Amniotic stem cell (primary cell): ENCODE measurements around the gene MAGI1.

Experiments
- DNase-seq: peaks from one replicate; lab custom pipeline; 2025; lab: John Stamatoyannopoulos, UW

MAGI1 gene

DNA sequence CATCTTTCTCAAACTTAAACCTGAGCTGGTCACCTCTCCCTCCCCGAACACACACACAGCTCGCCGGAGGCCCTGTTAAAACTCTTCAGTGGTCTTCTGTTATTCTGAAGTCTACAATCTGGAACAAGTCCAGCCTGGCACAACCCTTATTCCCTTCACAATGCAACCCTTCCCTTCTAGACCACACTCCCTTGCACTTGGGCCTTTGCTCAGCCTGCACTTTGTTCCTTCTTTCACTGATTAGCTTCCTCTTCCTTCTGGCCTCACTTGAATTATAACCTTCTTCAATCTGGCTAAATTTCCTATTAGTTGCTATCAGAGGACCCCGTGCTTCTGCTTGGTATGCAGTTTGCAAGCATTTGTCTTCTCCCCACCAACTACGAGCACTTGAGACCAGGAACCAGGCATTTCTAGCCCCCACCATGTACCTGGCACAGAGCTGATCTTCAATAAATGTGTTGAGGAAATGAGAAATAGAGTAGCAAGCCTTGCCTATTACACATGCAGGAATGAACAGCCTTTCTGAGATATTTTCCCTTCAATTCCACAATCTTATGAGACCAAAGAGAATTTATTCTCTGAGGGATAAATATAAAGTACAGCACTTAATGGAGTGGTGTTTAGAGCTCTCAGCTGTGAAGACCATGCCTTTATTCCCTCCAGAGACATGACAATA, 687.8 kb downstream of the MAGI1 start:
- no peak for DNase-seq

DNA sequence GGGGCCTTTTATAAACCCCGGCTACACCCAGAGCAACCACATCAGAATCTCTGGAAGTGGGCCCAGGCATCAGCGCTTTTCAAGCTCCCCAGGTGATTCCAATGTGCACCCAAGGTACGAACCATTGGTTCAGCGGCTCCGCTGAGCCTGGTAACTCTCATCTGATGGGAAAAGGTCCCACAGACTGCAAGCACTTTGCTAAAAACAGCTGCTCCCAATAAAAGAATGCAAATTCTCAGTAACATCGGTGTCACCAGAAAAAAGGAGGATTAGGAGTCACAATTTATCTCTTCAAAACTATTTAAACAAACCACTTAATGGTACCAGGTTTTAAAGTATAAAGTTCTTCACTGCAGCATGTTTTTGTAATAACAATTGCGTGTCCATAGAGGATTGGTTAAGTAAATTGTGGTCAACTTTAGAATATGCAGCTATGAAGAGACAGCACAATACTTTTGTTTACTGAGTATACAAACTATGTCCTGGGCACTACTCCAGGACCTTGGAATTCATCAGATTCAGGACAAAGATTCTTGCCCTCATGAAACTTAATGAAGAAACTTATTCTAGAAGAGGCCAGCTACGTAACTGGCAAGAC, 690.2 kb downstream of the MAGI1 start:
- no peak for DNase-seq

DNA sequence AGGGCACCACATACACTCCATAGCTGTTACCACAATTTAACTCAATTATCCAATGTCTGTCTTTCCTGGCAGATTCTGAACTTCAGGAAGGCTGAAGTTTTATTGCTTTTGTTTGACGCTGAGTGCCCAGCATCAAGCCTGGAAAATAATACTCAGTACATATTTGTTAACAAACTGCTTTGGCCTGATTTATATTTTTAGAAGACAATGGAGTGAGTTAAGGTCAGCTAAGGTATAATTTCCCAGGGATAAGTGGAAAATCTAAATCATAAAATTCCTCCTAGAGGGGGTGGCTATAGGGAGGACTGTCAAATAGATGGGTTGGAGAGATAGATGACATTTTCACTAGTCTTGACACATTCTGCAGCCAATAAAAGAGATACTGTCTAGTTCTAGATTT, 691.6 kb downstream of the MAGI1 start:
- DNase-seq, result no peak

DNA sequence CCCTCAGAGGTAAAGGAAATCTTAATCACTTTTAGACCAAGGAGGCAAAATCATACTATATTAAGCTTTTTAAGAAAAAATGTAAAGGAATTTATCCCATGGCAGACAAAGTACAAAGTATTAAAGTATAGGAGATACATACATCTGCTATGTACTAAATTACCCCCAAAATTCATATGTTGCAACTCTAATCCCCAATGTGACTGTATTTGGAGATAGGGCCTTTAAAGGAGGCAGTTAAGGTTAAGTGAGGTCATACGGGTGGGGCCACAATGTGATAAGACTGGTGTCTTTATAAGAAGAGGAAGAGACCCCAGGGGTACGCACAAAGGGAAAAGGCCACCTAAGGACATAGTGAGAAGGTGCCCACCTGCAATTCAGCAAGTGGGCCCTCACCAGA, 693.9 kb downstream of the MAGI1 start:
- DNase-seq, result no peak

DNA sequence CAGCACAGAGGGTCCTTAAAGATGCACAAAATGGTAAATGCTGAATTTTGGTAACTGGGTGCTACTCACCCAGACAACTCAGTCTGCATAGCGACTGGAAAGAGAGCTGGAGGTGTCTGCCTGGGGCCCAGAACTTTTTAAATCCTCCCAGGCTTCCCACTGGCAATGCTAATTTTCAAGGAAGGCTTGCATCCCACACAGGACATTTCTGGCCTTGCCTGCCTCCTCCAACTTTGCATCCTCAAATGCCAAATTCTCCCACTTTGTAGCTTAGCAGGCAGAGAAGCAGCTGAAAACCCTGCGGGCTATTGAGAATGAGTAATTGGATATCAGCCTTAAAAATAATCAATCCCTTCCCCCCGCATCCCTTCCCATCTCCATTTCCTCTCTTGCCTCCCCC, 694.3 kb downstream of the MAGI1 start:
- no peak for DNase-seq

DNA sequence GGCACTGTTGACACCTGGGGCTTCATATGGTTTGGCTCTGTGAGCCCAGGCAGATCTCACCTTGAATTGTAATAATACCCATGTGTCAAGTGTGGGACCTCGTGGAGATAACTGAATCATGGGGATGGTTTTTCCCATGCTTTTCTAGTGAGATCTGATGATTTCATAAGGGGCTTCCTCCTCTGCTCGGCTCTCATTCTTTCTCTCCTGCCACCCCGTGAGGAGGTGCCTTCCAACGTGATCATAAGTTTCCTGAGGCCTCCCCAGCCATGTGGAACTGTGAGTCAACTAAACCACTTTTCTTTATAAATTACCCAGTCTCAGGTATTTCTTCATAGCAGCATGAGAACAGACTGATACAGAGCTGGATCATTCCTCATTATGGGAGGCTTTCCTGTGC, 695.0 kb downstream of the MAGI1 start:
- no peak for DNase-seq

DNA sequence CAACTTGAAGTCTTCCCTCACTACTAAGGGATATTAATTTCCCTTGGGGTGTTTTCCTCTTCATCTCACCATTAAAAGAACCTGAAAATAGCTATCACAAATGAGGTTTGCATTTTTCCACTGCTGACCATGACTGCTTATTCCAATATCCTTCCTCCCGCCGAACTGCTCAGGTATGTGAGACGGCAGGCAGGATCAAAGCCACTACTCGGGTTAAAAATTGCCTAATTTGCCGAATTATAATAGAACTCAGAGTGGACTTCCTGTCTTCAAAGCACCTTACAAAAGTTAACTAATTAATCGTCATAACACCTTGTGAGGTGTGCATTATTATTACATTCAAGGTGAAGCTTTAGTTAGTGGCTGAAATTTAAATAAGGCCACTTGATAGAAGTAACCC, 695.7 kb downstream of the MAGI1 start:
- DNase-seq, result no peak

DNA sequence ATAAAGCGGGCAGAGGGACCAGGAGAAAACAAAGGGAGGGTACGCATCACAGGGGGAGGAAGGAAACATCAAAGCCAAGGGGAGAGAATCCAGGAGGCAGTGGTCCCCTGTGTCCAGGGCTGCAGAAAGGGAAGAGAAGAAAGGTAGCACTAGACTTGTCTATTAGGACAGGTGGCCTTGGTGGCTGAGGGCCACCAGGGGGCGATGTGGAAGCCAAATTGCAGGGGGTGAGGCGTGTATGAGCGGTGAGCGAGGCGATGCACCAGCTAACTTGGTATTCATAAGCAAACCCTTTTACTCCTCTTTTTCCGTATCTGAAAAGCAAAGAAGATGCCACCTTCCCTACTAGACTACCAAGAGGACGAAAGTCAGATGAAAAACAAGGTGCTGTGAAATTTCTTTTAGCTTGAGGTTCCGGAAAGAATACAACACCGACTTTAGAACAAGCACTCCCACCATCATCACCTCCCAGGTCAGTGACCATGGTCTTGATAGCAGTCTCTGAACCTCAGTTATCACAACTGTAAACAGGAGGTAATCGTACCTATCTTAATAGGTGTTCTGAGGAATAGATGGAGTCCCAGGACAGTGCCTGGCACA, 696.5 kb downstream of the MAGI1 start:
- no peak for DNase-seq

DNA sequence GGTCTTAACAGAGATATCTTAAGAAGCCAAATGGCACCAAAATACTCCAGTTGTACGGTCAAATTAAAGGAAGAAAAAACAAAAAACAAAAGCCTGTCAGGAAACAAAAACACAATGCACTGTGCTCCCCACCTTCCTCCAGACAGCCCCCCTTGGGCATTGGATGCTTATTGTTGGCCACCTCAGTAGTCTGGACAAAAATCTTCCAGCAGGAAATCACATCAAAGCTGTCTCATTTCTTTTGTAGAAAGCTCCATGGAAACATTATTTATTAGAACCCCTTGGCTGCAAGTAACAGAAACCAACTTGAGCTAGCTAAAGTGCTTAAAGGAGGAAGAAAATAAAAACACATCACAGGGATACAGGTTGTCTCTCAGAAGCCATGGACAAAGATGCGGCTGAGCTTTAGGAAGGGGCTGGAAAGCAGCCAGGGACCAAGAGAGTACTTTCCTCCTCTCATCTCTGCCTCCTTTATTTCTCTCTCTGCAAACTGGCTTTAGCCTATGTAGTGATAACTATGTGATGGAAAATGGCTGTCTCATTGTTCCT, 699.5 kb downstream of the MAGI1 start:
- no peak for DNase-seq

DNA sequence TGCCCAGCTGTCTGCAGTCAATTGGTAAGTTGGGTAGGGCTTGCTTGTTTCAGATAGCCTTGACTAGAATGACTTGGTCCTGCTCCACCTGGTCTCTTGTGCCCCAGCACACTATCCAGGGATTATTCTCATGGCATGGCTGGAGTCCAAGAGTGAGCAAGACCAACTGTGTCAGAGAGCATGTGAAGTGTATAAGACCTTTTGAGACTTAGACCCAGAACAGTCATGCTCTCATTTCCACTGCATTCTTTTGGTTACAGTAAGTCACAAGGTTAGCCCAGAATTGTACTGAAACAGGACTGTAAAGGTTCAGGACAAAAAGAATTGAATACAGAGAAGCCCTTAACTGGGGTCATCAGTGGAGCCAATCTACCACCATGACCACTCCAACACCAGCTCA, 700.1 kb downstream of the MAGI1 start:
- DNase-seq, result no peak

DNA sequence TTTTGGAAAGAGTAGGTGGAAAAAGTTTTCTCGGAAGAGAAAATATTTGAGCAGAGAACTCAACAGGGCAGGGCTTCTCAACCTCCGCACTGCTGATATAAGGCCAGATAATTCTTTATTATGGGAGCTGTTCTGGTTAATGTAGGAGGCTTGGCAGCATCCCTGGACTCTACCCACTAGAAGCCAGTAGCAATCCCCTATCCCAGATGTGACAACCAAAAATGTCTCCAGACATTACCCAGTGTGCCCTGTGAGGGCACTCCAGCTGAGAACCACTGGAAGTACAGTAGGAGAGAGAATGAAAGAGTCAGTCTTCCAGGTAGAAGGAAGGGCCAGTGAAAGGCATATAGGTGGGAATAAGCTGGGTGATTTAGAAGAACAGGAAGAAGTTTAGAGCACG, 703.1 kb downstream of the MAGI1 start:
- DNase-seq, result no peak

DNA sequence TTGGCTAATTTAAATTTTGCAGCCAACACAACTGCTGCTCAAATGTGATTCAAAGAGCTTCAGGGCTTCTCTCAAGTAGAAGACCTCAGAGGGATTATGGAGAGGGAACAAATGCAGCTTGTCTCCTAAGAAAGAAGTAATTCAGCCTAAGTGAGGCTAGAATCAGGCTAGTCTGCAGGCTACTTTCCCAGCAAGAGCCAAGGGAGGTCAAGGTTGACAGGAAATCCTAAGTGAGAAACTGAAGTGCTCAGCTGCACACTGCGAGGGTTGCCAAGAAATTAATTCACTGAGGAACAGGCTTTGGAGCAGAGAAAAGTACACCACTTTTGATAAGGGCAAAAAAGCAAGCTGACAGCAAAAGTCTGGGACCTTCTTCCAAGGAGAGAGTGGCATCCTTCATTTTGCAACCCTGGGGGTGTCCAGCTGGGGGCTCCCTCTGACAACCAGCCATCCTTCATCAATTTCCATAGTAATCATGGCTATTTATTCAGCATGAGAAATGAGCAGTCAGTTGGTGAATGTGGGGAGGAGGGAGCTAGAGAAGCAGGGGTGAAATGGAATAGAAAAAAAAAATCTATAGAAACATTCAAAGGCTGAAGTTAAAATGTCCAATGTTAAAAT, 704.6 kb downstream of the MAGI1 start:
- DNase-seq, result no peak

DNA sequence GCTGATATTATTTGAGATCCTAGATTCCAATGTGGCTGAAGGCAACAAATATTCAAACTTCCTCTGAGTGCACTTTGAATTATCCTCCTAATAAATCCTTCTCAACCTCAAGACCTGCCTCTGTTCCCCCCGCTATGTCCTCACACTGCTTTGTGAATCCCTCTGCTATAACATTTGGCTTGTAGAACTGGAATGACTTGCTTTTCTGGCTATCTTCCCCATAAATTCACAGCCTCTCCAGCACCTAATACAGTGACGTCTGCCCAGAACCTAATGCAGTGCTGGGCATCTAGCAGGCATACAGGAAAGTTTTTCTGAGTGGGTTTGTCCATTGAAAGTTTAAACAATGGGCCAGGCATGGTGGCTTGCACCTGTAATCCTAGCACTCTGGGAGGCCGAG, 707.0 kb downstream of the MAGI1 start:
- no peak for DNase-seq

DNA sequence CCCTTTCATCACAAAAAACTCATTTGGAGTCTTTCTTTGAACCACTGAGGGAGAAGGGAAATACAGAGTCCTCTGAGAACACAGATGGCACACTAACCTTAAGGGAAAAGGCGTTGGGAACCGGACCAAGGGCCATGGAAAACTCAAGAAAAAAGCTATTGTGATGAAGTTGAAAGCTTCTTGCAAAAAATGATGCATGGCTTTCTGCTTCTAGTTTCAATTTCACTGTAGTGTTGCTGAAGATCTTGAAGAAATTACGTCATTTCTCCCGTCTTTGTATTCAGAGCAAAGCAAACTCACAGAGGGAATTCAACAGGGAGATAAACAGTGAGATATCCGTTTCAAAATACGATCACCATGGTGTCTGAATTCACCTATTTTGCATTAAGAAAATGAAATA, 708.6 kb downstream of the MAGI1 start:
- DNase-seq, result no peak

DNA sequence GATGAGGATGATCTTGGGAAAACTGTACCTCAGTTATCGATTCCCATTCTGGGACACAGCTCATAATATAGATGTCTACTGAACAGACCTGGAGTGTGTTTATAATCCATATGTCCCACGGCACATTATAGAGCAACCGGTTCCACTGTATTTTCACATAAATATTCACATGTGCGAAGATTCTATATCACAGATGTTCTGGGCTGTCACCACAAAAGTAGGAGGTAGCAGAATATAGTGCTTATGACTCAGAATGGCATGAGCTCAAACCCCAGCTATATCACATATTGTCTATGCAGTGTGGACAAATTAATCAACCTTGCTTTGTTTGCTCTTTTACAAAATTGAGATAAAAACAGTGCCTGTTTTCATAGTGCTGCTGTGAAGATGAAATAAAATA, 710.6 kb downstream of the MAGI1 start:
- no peak for DNase-seq

DNA sequence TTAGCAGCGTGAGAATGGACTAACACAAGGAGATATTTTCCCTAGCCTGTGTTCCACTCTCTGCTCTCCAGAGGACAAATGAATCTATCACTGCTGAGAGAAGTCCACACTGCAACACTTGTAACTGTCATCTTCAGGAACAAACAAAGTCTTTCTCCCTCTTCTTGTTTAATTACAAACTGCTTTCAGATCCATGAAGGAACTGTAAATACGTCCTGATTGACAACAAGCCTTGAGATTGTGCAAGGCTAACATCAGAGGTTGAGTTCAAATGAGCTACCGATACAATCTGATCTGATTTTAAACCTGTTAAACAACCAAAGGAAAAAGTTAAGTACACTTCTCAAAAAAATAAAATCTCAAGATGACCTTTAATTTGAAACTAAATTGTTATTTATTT, 712.1 kb downstream of the MAGI1 start:
- DNase-seq, result no peak

DNA sequence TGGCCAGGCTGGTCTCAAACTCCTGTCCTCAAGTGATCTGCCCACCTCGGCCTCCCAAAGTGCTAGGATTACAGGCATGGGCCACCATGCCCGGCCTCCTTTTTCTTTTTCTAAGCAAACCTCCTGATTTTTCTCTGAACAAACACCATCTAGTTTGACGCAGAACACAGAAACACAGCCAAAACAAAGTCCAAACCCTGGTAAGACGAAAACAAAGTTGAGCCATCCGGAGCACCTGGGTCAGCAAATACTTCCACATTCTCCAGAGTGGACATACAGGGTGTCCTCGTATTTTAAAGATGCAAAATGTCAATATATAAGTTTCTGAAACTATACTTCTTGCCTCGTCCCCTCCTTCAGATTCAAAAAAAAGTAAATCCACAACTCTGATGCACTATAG, 715.8 kb downstream of the MAGI1 start:
- DNase-seq, result no peak

DNA sequence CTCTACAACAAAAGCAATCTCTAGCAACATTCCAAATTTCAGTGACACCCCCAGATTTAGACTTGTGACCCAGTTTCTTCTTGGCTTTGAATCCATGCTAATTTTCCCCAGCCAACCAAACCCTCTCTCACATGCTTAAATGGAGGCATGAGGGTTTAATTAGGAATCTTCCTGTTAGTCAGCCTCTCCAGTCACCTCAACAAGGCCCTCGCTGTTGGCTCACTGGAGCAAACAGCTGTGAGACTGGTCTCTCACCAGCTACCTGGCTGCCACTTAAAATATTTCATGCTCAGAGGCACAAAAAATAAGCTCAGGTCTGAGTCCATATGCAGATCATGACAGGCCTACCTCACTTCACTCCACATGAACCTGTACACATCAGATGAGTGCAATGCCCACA, 720.5 kb downstream of the MAGI1 start:
- no peak for DNase-seq

DNA sequence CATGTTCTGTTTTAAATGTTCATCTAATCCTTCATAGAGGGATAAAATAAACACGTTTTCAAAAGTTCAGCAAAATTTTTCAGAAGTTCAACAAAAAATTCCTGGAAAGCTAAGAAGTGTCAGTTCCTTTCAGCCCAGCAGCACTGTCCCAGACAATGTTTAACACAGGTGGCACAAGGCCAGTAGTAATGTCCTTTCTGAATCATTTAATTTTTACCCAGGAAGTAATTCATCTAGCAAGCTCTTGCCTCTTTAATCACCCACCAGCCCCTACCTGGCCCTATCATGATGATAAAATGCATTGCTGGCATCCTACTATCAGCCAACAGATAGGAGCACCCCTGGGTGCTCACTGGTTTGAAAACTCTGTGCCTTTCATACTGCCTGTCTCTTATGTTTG, 723.8 kb downstream of the MAGI1 start:
- no peak for DNase-seq

DNA sequence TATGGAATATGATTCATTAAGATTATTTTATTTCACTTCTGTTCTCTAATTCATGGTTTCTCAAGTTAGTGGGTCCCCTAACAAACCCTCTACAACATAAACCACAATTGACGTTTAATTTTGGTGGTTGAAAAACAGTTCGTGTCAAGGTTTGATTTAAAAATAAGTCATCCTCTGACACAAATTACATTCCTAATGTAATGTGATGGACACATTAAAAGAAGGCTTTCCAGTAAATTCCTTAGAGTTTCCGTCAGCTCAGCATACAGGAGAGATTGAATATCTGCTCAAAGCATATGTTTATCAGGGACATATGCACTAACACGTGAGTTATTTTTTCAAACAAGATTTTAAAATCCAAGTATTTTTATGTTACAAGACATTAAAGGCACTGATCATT, 724.4 kb downstream of the MAGI1 start:
- DNase-seq, result no peak

DNA sequence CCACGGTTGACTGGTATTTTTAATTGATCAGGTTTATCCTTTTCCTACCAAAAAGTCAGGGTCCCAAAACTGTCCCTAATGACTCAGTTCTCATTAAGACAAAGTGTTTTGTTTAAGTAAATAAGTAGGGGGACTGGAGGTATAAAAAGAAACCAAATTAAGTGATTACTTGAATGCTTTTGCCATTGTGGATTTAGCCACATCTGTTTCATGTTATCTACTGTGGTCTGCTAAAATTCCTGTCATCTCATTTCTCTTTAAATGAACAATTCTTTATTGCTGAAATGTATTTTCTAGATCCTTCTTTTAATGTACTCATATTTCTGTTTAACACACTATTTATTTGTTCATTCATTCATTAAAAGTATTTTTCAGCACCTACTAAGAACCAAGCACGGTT, 725.1 kb downstream of the MAGI1 start:
- DNase-seq, result no peak

DNA sequence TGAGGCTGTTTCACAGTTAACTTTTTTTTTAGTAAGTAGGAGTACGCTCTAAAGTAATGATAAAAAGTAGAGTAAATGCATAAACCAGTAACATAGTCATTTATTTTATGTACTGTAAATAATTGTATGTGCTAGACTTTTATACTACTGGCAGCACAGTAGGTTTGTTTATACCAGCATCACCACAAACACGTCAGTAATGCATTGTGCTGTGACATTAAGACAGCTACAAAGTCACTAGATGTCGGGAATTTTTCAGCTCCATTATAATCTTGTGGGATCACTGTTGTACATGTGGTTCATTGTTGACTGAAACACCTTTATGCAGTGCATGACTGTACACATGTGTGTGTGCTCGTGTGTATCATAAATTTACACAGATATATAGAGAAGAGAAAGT, 732.9 kb downstream of the MAGI1 start:
- no peak for DNase-seq
